GM12878 (cell line): ENCODE measurements around the gene RPL26. TPM values are rescaled to one million over a fixed set of nuclear protein-coding genes. Genes with fewer than 3 reads are reported as not detected.

ENCODE experiments used
- EGR1 ChIP-seq, 2 experiments: IDR thresholded peaks; 1 replicate in 1 of 2; 2 replicates in 1 of 2; pipeline ENCODE4 v1.6.1; 2011 to 2012; ENCODE audit warnings: low read depth in 2 of 2, low read length in 2 of 2, borderline replicate concordance in 1 of 2, mild to moderate bottlenecking in 1 of 2, moderate library complexity in 1 of 2
- HSF1 ChIP-seq: fragments of 150-350 bp; IDR thresholded peaks from 2 replicates; pipeline ENCODE4 v1.6.1; 2014; ENCODE audit warnings: mild to moderate bottlenecking, low read depth, low read length
- ZBTB11 ChIP-seq: fragments of 450-650 bp; formaldehyde crosslinking; IDR thresholded peaks from 2 replicates; pipeline ENCODE4 v1.5.0; 2022; ENCODE audit warnings: mild to moderate bottlenecking, missing genetic modification characterization
- polyA plus RNA-seq, 11 experiments: library from polyadenylated mRNA; depleted of rRNA in 4 of 11; unstranded in 6 of 11; stranded (reverse) in 5 of 11; fragments of >200 nt; fragmentation: Nextera tagmentation in 4 of 11; fragmentation: Illumina TruSeq in 1 of 11; extraction: Ambion mirVana in 4 of 11; extraction: Trizol in 1 of 11; gene quantifications; 1 replicate in 1 of 11; 2 replicates in 10 of 11; pipeline versions ENCODE4 v1.2.1 to v1.2.3, GENCODE V29; 2011 to 2016; ENCODE audit warnings: inconsistent platforms in 2 of 11, missing spikeins in 2 of 11, low read depth in 1 of 11
- total RNA-seq, 4 experiments: library from RNA; depleted of rRNA in 3 of 4; stranded (reverse); fragments of >200 nt in 3 of 4; fragmentation: Illumina TruSeq in 1 of 4; extraction: Trizol in 1 of 4; gene quantifications; 2 replicates each; pipeline versions ENCODE4 v1.2.1 to v1.2.3, GENCODE V29; 2013 to 2021

RPL26 gene
- total and polyA plus RNA-seq, 10 of the 15 experiments (the other 5 are each of a cell fraction or from before 2014, with no cell fraction given) = 1,451 to 9,244 (median 4,326) TPM

GRCh38 chr17:8376271-8377067, 6.5 kb downstream of the RPL26 start, which contains the start of gene KRABD2 (continued):
- TF ChIP-seq ZBTB11 (CRISPR knock-in tag) (no peak), HSF1 (no peak), EGR1 (IDR thresholded peaks at IDR 0.05; ENCODE audit: borderline replicate concordance in 1 of 2, low read depth in 2 of 2, low read length in 2 of 2) (peak in 1 of 2 experiments; percentile 47; a peak in 1 of 3 replicates)
